ENCODE data around the gene FASN.
A peak's percentile ranks its signal among the peaks of the same experiment; 100 is the strongest.

The FASN gene

DNA sequence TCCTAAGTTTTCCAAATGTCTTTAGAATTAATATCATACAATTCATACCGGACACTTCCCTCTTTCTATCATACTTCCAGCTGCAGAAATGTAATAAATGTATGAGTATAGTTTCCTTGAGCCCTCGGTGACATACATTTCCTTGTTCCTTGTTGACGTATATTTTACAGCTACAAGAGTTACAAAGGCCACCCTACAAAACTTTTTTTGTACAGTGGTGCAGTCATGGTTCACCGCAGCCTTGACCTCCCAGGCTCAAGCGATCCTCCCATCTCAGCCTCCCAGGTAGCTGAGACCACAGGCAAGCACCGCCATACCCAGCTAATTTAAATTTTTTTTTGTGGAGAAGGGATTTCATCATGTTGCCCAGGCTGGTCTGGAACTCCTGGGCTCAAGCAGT, 25.2 kb downstream of the FASN start:
- DNase-seq: no peak

DNA sequence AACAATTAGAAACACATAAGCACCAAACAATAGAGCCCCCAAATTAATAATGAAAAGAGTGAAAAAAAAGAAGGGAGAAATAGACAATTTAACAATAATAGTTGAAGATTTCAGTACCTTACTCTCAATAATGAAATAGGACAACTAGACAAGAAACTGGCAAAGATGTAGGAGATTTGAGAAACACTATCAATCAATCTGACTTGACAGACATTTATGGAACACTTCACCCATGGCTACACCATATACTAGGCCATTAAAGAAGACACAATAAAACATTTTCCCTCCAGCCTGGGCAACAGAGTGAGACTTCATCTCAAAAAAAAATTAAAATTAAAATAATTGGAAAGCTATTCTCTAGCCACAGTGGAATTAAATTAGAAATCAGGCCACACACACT, 27.4 kb downstream of the FASN start:
- DNase-seq: no peak

DNA sequence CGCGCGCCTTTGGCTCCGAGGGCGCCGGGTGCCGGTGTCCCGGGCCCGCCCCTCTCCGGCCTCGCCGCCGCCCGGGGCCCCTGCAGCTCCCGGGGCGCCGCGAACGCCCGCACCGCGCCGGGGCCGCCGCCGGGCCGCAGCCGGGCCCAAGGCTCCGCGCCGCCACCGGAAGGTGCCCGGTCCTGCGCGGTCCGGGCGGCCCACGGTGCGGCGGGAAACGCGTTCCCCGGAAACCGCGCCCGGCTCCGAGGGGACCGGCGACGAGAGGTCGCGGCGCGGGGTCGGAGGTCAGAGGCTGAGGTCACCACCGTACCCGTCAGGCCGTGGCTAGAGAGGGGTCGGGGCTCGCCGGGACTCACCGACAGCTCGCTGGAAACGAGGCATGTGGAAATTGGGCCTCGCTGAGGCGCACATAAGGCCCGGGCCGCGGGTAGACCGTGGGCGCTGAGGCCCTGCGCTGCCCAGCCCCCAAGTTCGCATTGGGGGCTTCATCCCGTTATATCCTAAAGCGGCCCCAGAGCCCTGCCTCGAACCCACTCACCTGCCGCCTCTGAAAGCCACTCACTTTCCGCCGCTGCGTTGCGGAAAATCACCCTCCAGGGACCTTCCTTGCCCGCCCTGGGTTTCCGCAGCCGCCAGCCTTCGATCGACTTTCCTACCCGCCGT, 32.3 kb downstream of the FASN start, which contains the start of gene DUS1L:
TSS of gene DUS1L (minus strand) at position 167 of the 666 bp plus-strand sequence. CDS start 745 bp downstream, outside the sequence.
- DNase-seq: peak; percentile 43

- DNase-seq: no peak
These were observed 32.8 kb downstream of the FASN start for GRCh38 chr17:82065193-82065637.

DNA sequence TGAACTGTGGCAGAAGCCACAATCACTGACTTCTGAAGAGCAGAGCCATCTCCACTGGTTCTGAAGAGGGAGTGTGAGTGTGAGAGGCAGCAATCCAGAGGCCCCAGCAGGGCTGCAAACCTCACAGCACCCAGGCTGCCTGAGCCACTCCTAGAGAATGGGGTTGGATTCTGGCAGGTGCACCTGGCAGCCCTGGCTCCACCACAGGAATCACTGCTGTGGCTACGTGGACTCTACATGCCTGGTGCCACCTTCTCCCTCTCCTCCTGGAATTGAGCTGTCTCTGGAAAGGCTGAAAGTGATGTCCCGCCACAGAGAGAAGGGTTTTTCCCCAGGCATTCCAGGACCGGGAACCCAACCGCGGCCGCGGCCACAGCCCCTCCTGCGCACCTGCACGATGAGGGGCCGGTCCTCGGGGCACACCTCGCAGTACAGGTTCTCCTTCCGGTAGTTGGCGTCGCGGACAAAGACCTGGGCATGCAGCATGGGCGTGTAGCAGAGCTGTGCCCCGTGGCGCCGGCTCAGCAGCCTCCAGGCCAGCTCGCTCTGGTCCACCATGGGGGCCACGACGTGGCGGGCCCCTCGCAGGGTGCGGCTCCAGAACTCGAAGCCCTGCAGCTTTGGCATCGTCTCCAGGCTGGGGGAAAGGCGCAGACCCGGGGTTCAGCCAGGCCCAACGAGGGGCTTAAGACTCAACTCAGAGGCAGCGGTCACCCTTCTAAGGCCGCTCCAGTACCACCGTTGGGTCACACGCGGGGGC, 33.4 kb downstream of the FASN start:
- DNase-seq: peak; percentile 33

DNA sequence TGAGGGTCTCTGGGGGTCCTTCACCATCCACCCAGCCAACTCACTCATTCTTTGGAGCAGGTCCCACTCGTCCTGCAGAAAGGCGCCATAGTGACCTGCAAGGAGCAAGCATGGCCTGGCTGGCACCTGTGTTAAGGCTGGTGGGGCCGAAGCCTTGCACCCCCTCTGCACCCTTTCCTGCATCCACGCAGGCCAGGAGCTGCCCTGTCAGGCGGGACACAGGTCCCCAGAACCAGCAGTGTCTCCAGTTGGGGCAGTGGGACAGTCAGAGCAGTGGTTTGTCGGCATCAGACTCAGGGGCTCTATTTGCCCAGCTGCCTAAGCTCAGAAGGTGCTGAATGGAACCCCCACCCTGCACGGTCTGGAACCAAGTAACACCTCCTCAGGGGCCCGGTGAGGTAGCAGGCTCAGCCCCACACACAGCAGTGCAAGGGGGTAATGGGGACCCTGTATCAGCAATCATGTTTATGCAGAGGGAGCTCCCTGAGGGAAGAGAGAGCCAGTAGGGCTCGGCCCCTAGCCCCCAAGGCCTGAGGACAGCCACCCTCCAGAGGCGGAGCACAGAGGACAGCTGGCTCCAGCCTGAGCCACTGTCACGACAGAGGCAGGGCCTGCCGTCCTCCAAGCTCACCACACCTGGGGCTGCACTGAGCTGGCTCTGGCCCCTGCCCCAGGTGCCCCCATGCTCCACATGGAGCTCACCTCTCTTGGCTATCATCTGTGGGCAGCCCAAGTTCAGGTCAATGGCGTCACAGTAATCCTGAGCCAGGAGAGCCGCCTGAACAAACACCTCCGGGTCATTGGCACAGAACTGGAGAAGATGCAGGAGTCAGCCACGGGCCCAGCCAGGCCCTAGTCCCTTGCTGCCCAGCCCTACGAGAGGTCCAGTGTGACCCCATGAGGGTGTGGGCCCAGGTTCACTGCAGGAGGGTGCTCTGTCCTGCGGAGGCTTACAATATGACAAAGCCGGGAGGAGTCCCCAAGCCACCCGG, 34.3 kb downstream of the FASN start:
- DNase-seq: no peak

DNA sequence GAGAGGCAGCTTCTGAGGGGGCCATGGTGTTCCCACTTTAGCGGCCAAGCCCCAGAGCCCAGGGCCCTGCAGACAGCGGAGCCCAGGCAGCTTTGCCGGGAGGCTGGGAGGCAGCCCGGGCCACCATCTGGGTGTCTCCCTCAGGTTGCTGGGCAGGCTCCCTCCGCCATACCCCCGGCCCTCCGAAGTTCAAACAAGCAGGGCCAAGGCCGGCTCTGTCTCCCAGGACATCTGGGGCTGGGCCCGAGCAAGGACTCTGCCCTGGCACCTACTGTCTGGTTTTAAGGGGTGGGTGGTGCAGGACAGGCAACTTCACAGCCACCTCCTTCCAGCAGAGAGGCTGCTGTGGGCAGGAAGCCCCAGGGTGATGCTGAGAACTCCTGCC, 35.1 kb downstream of the FASN start:
- no peak for DNase-seq

DNA sequence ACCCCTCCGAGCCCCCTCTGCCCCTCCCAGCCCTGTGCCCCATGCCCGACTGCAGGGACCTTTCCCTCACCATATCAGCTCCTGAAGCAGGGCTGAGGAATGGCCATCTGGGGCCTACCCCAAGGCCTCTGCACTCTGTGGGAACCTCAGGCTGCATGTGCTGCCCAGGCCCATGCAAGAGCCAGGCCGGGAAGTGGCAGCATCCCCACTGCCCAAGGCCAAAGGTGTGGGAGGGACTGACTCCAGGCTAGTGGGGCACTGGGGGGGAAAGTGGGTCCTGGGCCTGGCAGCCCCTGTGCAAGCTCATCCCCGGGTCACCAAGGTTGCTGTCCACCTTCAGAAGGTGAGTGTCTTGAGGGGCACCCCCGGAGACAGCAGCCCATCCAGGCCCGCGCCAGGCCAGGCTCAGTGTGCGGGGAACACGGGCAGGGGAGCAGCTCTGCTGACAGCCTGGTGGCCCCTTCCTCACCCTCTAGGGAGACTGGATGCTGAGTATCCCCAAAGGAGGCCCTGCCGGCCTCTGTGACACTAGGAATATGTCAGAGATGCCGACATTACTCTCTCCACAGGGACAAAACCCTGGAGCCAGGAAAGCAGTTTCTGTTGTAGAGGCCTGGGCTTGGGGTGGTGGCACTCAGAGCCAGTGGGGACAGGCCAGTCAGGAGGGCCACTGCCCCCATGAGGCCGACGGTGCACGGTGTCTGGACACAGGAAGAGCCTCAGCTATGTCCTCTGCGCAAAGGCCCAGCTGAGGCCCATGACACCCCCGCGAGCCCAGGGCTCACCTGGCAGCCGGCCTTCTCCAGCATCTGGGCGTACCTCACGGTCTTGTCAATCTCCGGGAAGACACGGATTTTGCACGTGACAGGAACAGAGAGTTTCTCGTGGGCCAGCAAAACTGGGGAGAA, 35.7 kb downstream of the FASN start:
- no peak for DNase-seq

GRCh38 chr17:82061047-82061925, 36.8 kb downstream of the FASN start:
- no peak for DNase-seq

DNA sequence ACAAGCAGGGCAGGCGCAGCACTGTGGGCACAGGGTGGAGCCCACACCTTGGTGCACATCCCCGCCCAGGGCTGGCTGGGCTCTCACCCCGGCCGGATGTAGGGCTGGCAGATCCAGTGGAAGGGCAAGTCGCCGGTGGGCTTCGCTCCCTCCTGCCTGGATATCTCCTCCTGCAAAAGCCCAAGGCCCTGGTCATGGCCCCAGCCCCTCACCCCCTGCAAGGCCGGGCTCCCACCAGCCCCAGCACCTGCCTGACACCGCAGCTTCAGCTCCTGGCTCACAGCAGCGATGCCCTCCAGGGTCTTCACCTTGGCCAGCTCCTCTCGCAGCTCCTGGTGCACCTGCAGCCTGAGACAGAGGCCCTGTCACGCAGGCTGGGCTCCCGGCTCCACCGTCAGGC, 37.4 kb downstream of the FASN start:
- no peak for DNase-seq

- no peak for DNase-seq
These were observed 38.0 kb downstream of the FASN start for GRCh38 chr17:82060001-82060380.

GRCh38 chr17:82059272-82060000, 38.6 kb downstream of the FASN start:
- DNase-seq: no peak

DNA sequence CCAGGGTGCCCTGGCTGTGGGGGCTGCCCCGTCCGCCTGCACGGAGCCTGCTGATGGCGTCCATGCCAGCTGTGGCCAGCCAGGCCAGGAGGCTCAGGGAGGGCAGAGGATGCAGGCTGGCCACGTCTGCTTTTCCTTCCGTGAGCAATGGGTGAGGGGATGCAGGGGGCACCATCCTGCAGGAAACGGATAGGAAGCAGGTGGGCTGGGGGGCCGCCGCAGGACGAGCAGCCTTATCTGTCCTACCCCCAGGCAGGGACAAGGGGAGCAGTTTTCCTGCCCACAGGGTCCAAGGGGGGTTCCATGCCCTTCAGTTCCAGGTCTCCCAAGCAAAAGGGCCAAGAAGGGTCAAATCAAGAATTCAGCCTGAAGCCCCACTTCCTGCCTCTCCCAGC, 39.2 kb downstream of the FASN start:
- DNase-seq: no peak

DNA sequence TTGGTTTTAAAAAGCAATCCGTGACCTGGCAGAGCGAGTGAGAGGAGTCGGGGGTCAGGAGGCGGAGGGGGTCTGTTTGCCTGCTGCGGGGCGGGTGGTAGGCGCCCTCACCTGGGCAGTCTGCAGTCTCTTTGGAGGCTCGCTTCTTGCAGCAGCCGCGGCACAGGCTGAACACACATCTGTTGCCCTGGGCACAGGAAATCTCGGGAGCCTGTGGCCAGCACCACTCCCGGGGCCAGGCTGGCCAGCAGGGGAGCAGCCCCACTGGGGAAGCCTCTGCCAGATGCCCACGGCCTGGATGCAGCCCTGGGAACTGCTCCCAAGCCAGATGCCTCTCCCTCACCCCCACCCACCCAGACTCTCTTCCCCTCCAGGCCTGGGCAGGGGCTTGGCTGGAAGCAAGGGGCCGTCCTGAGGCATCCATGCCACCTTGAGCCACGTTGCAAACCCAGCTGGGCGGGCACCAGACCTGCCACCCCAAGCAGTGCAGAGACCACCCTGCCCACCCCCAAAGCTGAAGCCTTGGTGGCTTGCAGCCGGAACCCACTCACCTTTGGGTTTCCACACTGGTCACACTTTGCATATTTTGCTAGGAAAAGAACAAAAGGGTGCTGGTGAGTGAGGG, 39.7 kb downstream of the FASN start:
- no peak for DNase-seq

- DNase-seq: no peak
These were observed 41.1 kb downstream of the FASN start for GRCh38 chr17:82056729-82057621.

DNA sequence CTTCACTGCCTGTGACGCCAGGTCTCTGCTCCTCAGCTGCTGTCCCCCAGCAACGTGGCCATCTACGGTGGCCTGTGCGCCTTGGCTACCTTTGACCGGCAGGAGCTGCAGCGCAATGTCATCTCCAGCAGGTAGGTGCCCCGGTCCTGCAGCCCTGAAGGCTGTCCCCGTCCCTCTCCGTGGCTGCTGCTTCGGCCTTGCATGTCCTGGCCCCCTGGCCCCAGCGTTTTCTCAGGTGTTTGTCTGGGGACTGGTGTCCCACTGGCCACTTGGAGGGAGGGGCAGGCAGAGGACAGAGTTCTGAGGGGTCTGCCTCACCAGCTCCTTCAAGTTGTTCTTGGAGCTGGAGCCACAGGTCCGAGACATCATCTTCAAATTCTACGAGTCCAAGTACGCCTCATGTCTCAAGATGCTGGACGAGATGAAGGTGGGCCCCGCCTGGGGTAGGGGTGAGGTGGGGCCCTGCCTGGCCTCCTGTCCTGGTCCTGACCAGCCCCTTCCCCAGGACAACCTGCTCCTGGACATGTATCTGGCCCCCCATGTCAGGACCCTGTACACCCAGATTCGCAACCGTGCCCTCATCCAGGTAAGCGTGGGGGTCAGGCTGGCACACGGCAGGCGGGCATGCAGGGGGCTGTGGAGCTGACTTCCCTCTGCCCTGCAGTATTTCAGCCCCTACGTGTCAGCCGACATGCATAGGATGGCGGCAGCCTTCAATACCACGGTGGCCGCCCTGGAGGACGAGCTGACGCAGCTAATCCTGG, 41.9 kb downstream of the FASN start:
- no peak for DNase-seq

DNA sequence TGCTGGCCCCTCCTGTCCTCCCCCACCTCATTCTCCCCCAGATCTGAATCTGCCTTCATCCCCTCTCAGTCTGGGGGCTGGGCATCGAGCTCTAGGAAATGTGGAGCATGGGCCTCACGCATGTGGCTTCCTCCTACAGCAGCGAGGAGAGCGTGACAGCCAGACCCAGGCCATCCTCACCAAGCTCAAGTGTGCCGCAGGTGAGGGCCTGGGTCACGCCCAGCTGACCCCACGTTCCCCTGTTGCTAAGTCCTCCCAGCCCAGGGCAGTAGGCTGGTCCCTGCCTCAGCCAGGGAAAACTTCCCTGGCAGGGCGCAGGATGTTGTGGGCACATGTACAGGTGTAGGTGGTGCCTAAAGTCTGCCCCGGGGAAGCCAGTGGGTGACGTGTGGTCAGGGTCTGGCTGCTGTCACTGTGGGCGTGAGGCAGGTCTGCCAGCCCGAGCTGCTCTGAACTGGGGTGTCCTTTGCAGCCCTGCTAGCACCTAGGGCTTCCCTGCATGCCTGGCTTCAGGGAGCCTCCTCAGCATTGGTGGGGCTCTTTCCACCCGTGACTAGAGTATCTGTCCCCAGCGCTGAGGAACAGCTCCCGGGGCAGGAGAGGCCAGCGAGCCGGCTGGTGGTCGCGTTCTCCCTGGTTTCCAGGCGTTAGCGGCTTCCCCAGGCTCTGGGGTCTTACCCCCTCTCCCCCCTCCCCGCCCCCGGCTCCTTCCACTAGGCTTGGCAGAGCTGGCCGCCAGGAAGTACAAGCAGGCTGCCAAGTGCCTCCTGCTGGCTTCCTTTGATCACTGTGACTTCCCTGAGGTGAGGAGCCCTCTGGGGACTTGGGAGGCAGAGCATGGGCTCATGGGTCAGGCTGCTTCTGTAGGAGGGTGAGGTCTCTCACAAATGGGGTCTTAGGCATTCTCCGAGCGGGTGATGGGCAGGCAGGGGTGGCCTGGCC, 42.7 kb downstream of the FASN start:
- no peak for DNase-seq

Data from COR-L47 (cell line).